Nephron progenitor cell (in vitro differentiated cells): ENCODE results near the gene SLC16A5.

Source experiments
- DNase-seq: peaks from one replicate; pipeline ENCODE4 v3.0.0; 2021
- H3K27ac Mint-ChIP-seq: 2 replicates; pipeline ENCODE4 v1.8.0; 2021; ENCODE audit warnings: mild to moderate bottlenecking, moderate library complexity, mixed read lengths
- H3K27me3 Mint-ChIP-seq: 2 replicates; pipeline ENCODE4 v1.8.0; 2021; ENCODE audit warnings: mild to moderate bottlenecking, low read depth, mixed read lengths; ENCODE audit not compliant: poor library complexity
- H3K36me3 Mint-ChIP-seq: 2 replicates; pipeline ENCODE4 v1.8.0; 2021; ENCODE audit warnings: low read depth, mixed read lengths
- H3K4me1 Mint-ChIP-seq: 2 replicates; pipeline ENCODE4 v1.8.0; 2021; ENCODE audit warnings: mixed read lengths
- H3K4me3 Mint-ChIP-seq: 2 replicates; pipeline ENCODE4 v1.8.0; 2021; ENCODE audit warnings: mild to moderate bottlenecking, moderate library complexity, mixed read lengths
- H3K9me3 Mint-ChIP-seq: 2 replicates; pipeline ENCODE4 v1.8.0; 2021; ENCODE audit warnings: mild to moderate bottlenecking, moderate library complexity, mixed read lengths
- CTCF ChIP-seq: fragments of 200-600 bp; sonication (generic); IDR thresholded peaks from 2 replicates; pipeline ENCODE4 v1.5.0; 2021; ENCODE audit warnings: antibody characterized with exemption

Gene SLC16A5

GRCh38 chr17:75142236-75142971 is 54.6 kb downstream of the SLC16A5 start:
- Mint-ChIP-seq H3K4me1 (no peaks in the 10 kb centered on the region), H3K36me3 (peaks cover 79% of the 10 kb centered on the region), H3K9me3 (no peaks in the 10 kb centered on the region), H3K27ac (peak overlapping the region; percentile 39), H3K27me3 (no peaks in the 10 kb centered on the region), H3K4me3 (no peak overlapping the region)
- no peak for TF ChIP-seq CTCF
- no peak for DNase-seq

- peaks cover 8% of the 10 kb centered on the region for H3K4me1 Mint-ChIP-seq
- no peak overlapping the region for H3K4me3 Mint-ChIP-seq
- DNase-seq = no peak
- no peak overlapping the region for H3K27ac Mint-ChIP-seq
- TF ChIP-seq CTCF = no peak
- H3K9me3 Mint-ChIP-seq = no peaks in the 10 kb centered on the region
- peaks cover 85% of the 10 kb centered on the region for H3K36me3 Mint-ChIP-seq
- no peaks in the 10 kb centered on the region for H3K27me3 Mint-ChIP-seq
Observed at GRCh38 chr17:75144816-75145512, 57.2 kb downstream of the SLC16A5 start.

- H3K27me3 Mint-ChIP-seq = no peaks in the 10 kb centered on the region
- TF ChIP-seq CTCF = no peak
- H3K27ac Mint-ChIP-seq = peak overlapping the region; percentile 86
- H3K9me3 Mint-ChIP-seq = no peaks in the 10 kb centered on the region
- peaks cover 20% of the 10 kb centered on the region for H3K4me1 Mint-ChIP-seq
- H3K36me3 Mint-ChIP-seq = peaks cover 69% of the 10 kb centered on the region
- no peak for DNase-seq
- H3K4me3 Mint-ChIP-seq = no peak overlapping the region
Observed at GRCh38 chr17:75146592-75146991, 58.8 kb downstream of the SLC16A5 start.

GRCh38 chr17:75147878-75148546 is 60.3 kb downstream of the SLC16A5 start:
- Mint-ChIP-seq H3K4me3 (no peak overlapping the region), H3K27me3 (no peaks in the 10 kb centered on the region), H3K36me3 (peaks cover 64% of the 10 kb centered on the region), H3K4me1 (peaks cover 34% of the 10 kb centered on the region), H3K27ac (peak overlapping the region; percentile 79), H3K9me3 (no peaks in the 10 kb centered on the region)
- TF ChIP-seq CTCF = no peak
- DNase-seq = no peak

GRCh38 chr17:75151930-75152329 is 64.2 kb downstream of the SLC16A5 start:
- Mint-ChIP-seq H3K9me3 (peaks cover 3% of the 10 kb centered on the region), H3K27me3 (no peaks in the 10 kb centered on the region), H3K4me3 (peak overlapping the region; percentile 94), H3K36me3 (peaks cover 30% of the 10 kb centered on the region), H3K27ac (peak overlapping the region; percentile 97), H3K4me1 (peaks cover 47% of the 10 kb centered on the region)
- no peak for DNase-seq
- TF ChIP-seq CTCF = no peak
